Mesendoderm (in vitro differentiated cells): ENCODE data around the gene APCDD1.
"Not testable (repeated sequence)": the region's sequence is repeated elsewhere in the genome, so short reads cannot be mapped to it uniquely, and the experiment has no call there.

Experiments used
- DNase-seq: peaks from one replicate; pipeline ENCODE4 v3.0.0; 2013
- H2AK5ac ChIP-seq: 2 replicates; pipeline ENCODE4 v1.6.1; 2013; ENCODE audit warnings: low read length, inconsistent platforms
- H2BK120ac ChIP-seq: 2 replicates; pipeline ENCODE4 v1.6.1; 2013; ENCODE audit warnings: low read depth, mild to moderate bottlenecking, low read length, moderate library complexity, mixed read lengths
- H2BK15ac ChIP-seq: replicated peaks from 2 replicates; pipeline ENCODE4 v1.6.1; 2013; ENCODE audit warnings: low read depth, mild to moderate bottlenecking, moderate library complexity
- H2BK5ac ChIP-seq: 2 replicates; pipeline ENCODE4 v1.6.1; 2013; ENCODE audit warnings: low read length, inconsistent platforms
- H3K18ac ChIP-seq: 2 replicates; pipeline ENCODE4 v1.6.1; 2013; ENCODE audit warnings: mild to moderate bottlenecking, low read length, mixed read lengths
- H3K23ac ChIP-seq: one replicate; pipeline ENCODE4 v1.6.1; 2013; ENCODE audit warnings: low read length
- H3K27ac ChIP-seq: 2 replicates; pipeline ENCODE4 v1.5.1; 2013; ENCODE audit warnings: low read depth, mild to moderate bottlenecking, inconsistent platforms, low read length, moderate library complexity
- H3K27me3 ChIP-seq: 2 replicates; pipeline ENCODE4 v1.6.1; 2013; ENCODE audit warnings: low read length, control low read depth, mild to moderate bottlenecking, inconsistent platforms; ENCODE audit not compliant: insufficient read depth, poor library complexity
- H3K36me3 ChIP-seq: 2 replicates; pipeline ENCODE4 v1.6.1; 2013; ENCODE audit warnings: low read length, inconsistent platforms; ENCODE audit not compliant: control insufficient read depth, insufficient read depth
- H3K4ac ChIP-seq: one replicate; pipeline ENCODE4 v1.6.1; 2013; ENCODE audit warnings: low read depth, mild to moderate bottlenecking, low read length, moderate library complexity
- H3K4me1 ChIP-seq: 2 replicates; pipeline ENCODE4 v1.6.1; 2013; ENCODE audit warnings: low read depth, low read length, inconsistent platforms; ENCODE audit not compliant: control insufficient read depth
- H3K4me2 ChIP-seq: 2 replicates; pipeline ENCODE4 v1.6.1; 2013; ENCODE audit warnings: low read length
- H3K4me3 ChIP-seq: 2 replicates; pipeline ENCODE4 v1.5.1; 2013; ENCODE audit warnings: mild to moderate bottlenecking, low read length
- H3K56ac ChIP-seq: one replicate; pipeline ENCODE4 v1.6.1; 2013; ENCODE audit warnings: low read length
- H3K79me1 ChIP-seq: 2 replicates; pipeline ENCODE4 v1.6.1; 2013; ENCODE audit warnings: low read length, inconsistent platforms
- H3K79me2 ChIP-seq: 2 replicates; pipeline ENCODE4 v1.6.1; 2013; ENCODE audit warnings: mild to moderate bottlenecking, low read length; ENCODE audit not compliant: control insufficient read depth, insufficient read depth
- H3K9ac ChIP-seq: 2 replicates; pipeline ENCODE4 v1.6.1; 2013; ENCODE audit warnings: low read length, inconsistent platforms
- H4K5ac ChIP-seq: one replicate; pipeline ENCODE4 v1.6.1; 2013; ENCODE audit warnings: low read length
- H4K8ac ChIP-seq: one replicate; pipeline ENCODE4 v1.6.1; 2013; ENCODE audit warnings: low read depth, mild to moderate bottlenecking, control low read depth, low read length, moderate library complexity
- WGBS: extraction: QIAGEN DNeasy Blood & Tissue Kit; methylation state at CpG from one replicate; pipeline ENCODE4 v1.1.7; 2013; ENCODE audit warnings: low lambda C conversion rate, missing lambda C conversion rate; ENCODE audit not compliant: insufficient coverage; ENCODE audit errors: extremely low coverage; 5-methylcytosine and 5-hydroxymethylcytosine counted together

Gene APCDD1

GRCh38 chr18:10504723-10505122 lies 50.3 kb downstream of the APCDD1 start:
- no peak overlapping the region for H3K9ac ChIP-seq
- H3K4me2 ChIP-seq: no peak overlapping the region
- H2BK5ac ChIP-seq: no peak overlapping the region
- WGBS: 100% methylated on average over 1 of the region's 1 CpG
- H4K8ac ChIP-seq: no peak overlapping the region
- H3K4ac ChIP-seq: no peak overlapping the region
- H3K18ac ChIP-seq: no peak overlapping the region
- no peak overlapping the region for H2AK5ac ChIP-seq
- H2BK15ac ChIP-seq: no peak overlapping the region
- no peak overlapping the region for H3K27ac ChIP-seq
- H3K56ac ChIP-seq: no peak overlapping the region
- no peak overlapping the region for H4K5ac ChIP-seq
- H3K79me1 ChIP-seq: no peaks in the 10 kb centered on the region
- no peak overlapping the region for H3K4me3 ChIP-seq
- no peaks in the 10 kb centered on the region for H3K36me3 ChIP-seq
- no peak overlapping the region for H2BK120ac ChIP-seq
- H3K27me3 ChIP-seq: no peaks in the 10 kb centered on the region
- no peaks in the 10 kb centered on the region for H3K4me1 ChIP-seq
- DNase-seq: no peak
- no peak overlapping the region for H3K23ac ChIP-seq
- no peaks in the 10 kb centered on the region for H3K79me2 ChIP-seq

- H4K8ac ChIP-seq, H2BK5ac ChIP-seq, H3K27ac ChIP-seq, H3K36me3 ChIP-seq, DNase-seq, H2AK5ac ChIP-seq, H4K5ac ChIP-seq, H3K79me1 ChIP-seq, H3K18ac ChIP-seq, H3K56ac ChIP-seq, H3K79me2 ChIP-seq, H3K4me3 ChIP-seq, H2BK15ac ChIP-seq, H2BK120ac ChIP-seq, H3K4me1 ChIP-seq, H3K9ac ChIP-seq, H3K4me2 ChIP-seq, H3K4ac ChIP-seq, H3K23ac ChIP-seq, H3K27me3 ChIP-seq: not testable (repeated sequence)
- WGBS: no CpG with 5 or more reads among the region's 19 CpGs
Measured at GRCh38 chr18:10505892-10506291, 51.5 kb downstream of the APCDD1 start.

GRCh38 chr18:10508591-10508990 lies 54.2 kb downstream of the APCDD1 start:
- H4K5ac ChIP-seq: no peak overlapping the region
- no peak overlapping the region for H2BK5ac ChIP-seq
- no peak overlapping the region for H3K23ac ChIP-seq
- no peak overlapping the region for H2BK120ac ChIP-seq
- no peaks in the 10 kb centered on the region for H3K27me3 ChIP-seq
- H2AK5ac ChIP-seq: no peak overlapping the region
- H3K56ac ChIP-seq: no peak overlapping the region
- H3K27ac ChIP-seq: no peak overlapping the region
- H2BK15ac ChIP-seq: no peak overlapping the region
- H3K79me2 ChIP-seq: no peaks in the 10 kb centered on the region
- no peak overlapping the region for H3K4ac ChIP-seq
- H3K36me3 ChIP-seq: no peaks in the 10 kb centered on the region
- no peaks in the 10 kb centered on the region for H3K4me1 ChIP-seq
- no peak overlapping the region for H3K4me3 ChIP-seq
- no peak for DNase-seq
- H4K8ac ChIP-seq: no peak overlapping the region
- H3K9ac ChIP-seq: no peak overlapping the region
- H3K79me1 ChIP-seq: no peaks in the 10 kb centered on the region
- H3K18ac ChIP-seq: no peak overlapping the region
- H3K4me2 ChIP-seq: no peak overlapping the region

GRCh38 chr18:10511236-10511635 lies 56.8 kb downstream of the APCDD1 start:
- Histone ChIP-seq H3K23ac (no peak overlapping the region), H3K36me3 (no peaks in the 10 kb centered on the region), H3K56ac (no peak overlapping the region), H3K4me1 (no peaks in the 10 kb centered on the region), H3K79me2 (no peaks in the 10 kb centered on the region), H3K9ac (no peak overlapping the region), H4K8ac (no peak overlapping the region), H3K18ac (no peak overlapping the region), H2BK5ac (no peak overlapping the region), H3K4ac (no peak overlapping the region), H4K5ac (no peak overlapping the region), H3K27me3 (no peaks in the 10 kb centered on the region), H3K4me2 (no peak overlapping the region), H2BK15ac (no peak overlapping the region), H3K4me3 (no peak overlapping the region), H3K79me1 (no peaks in the 10 kb centered on the region), H2AK5ac (no peak overlapping the region), H2BK120ac (no peak overlapping the region), H3K27ac (no peak overlapping the region)
- no CpG with 5 or more reads among the region's 2 CpGs for WGBS
- no peak for DNase-seq

- no peak overlapping the region for H3K56ac ChIP-seq
- H2BK15ac ChIP-seq: no peak overlapping the region
- no peaks in the 10 kb centered on the region for H3K79me1 ChIP-seq
- H3K27ac ChIP-seq: no peak overlapping the region
- no peak overlapping the region for H3K4me2 ChIP-seq
- no peaks in the 10 kb centered on the region for H3K36me3 ChIP-seq
- WGBS: no CpG with 5 or more reads among the region's 3 CpGs
- no peak overlapping the region for H3K4me3 ChIP-seq
- no peak overlapping the region for H2BK5ac ChIP-seq
- no peaks in the 10 kb centered on the region for H3K27me3 ChIP-seq
- H2AK5ac ChIP-seq: no peak overlapping the region
- no peak overlapping the region for H3K9ac ChIP-seq
- H3K23ac ChIP-seq: no peak overlapping the region
- H4K8ac ChIP-seq: no peak overlapping the region
- no peak overlapping the region for H4K5ac ChIP-seq
- H3K4ac ChIP-seq: no peak overlapping the region
- no peaks in the 10 kb centered on the region for H3K79me2 ChIP-seq
- no peaks in the 10 kb centered on the region for H3K4me1 ChIP-seq
- no peak for DNase-seq
- no peak overlapping the region for H3K18ac ChIP-seq
- no peak overlapping the region for H2BK120ac ChIP-seq
Measured at GRCh38 chr18:10514082-10514481, 59.6 kb downstream of the APCDD1 start.

GRCh38 chr18:10514601-10515000 lies 60.2 kb downstream of the APCDD1 start:
- DNase-seq: no peak
- no peaks in the 10 kb centered on the region for H3K27me3 ChIP-seq
- H3K4me1 ChIP-seq: no peaks in the 10 kb centered on the region
- H3K27ac ChIP-seq: no peak overlapping the region
- H3K18ac ChIP-seq: no peak overlapping the region
- H2BK120ac ChIP-seq: no peak overlapping the region
- H4K8ac ChIP-seq: no peak overlapping the region
- no peak overlapping the region for H3K4ac ChIP-seq
- no peak overlapping the region for H3K23ac ChIP-seq
- H3K79me1 ChIP-seq: no peaks in the 10 kb centered on the region
- H3K4me2 ChIP-seq: no peak overlapping the region
- H2AK5ac ChIP-seq: no peak overlapping the region
- no peak overlapping the region for H4K5ac ChIP-seq
- no peak overlapping the region for H2BK5ac ChIP-seq
- H3K9ac ChIP-seq: no peak overlapping the region
- no peak overlapping the region for H3K56ac ChIP-seq
- H3K36me3 ChIP-seq: no peaks in the 10 kb centered on the region
- H2BK15ac ChIP-seq: no peak overlapping the region
- H3K4me3 ChIP-seq: no peak overlapping the region
- H3K79me2 ChIP-seq: no peaks in the 10 kb centered on the region
